PC-9 (cell line): Measurements from ENCODE around the gene EME1.

Experiments
- EZH2 ChIP-seq: fragments of 200-600 bp; sonication (generic); IDR thresholded peaks from 2 replicates; pipeline ENCODE4 v1.8.0; 2017; ENCODE audit warnings: antibody characterized with exemption, low read depth
- TF ChIP-seq, protein P1 (sequence below): fragments of 200-600 bp; sonication (generic); conservative IDR thresholded peaks from 2 replicates; pipeline ENCODE4 v1.6.1; 2017; ENCODE audit warnings: mixed run types, antibody characterized with exemption, mild to moderate bottlenecking, moderate library complexity

DNA sequence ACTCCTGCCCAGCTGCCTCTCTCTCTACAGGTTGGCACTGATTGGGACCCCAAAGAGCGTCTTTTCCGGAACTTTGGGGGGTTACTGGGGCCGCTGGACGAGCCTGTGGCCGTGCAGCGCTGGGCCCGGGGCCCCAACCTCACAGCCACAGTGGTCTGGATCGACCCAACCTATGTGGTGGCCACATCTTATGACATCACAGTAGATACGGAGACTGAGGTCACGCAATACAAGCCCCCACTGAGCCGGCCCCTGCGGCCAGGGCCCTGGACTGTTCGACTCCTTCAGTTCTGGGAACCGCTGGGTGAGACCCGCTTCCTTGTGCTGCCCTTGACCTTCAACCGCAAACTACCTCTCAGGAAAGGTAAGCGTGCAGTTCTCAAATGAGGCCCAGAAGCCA is 14.9 kb upstream of the EME1 start:
- TF ChIP-seq, protein P1, sequence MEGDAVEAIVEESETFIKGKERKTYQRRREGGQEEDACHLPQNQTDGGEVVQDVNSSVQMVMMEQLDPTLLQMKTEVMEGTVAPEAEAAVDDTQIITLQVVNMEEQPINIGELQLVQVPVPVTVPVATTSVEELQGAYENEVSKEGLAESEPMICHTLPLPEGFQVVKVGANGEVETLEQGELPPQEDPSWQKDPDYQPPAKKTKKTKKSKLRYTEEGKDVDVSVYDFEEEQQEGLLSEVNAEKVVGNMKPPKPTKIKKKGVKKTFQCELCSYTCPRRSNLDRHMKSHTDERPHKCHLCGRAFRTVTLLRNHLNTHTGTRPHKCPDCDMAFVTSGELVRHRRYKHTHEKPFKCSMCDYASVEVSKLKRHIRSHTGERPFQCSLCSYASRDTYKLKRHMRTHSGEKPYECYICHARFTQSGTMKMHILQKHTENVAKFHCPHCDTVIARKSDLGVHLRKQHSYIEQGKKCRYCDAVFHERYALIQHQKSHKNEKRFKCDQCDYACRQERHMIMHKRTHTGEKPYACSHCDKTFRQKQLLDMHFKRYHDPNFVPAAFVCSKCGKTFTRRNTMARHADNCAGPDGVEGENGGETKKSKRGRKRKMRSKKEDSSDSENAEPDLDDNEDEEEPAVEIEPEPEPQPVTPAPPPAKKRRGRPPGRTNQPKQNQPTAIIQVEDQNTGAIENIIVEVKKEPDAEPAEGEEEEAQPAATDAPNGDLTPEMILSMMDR: no peak
- TF ChIP-seq EZH2: no peak
